ENCODE data around the gene OCA2.
"Not testable (repeated sequence)": the region's sequence is repeated elsewhere in the genome, so short reads cannot be mapped to it uniquely, and the experiment has no call there.

The OCA2 gene

GRCh38 chr15:28098766-28099554 lies at the start of gene OCA2:
Gene OCA2 (minus strand): TSS chr15:28099315. CDS start chr15:28081874, 17,441 bp downstream.
- DNase-seq (ENCODE audit: low read depth in 2 of 2), result no peak

DNA sequence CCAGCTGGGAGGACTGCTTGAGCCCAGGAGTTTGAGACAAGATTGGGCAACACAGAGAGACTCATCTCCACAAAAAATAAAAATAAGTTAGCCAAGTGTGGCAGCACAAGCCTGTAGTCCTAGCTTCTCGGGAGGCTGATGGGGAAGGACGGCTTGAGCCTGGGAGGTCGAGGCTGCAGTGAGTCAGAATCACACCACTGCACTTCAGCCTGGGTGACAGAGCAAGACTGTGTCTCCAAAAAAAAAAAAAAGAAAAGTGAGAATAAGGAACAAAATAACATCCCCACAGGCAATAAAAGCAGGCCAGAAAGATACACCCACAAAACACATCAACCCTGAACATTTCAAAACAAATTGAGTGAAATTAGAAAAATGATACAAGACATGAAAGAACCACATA lies 48.7 kb upstream of the OCA2 start:
- DNase-seq (ENCODE audit: low read depth in 2 of 2), result no peak

- DNase-seq (ENCODE audit: low read depth in 2 of 2), result not testable (repeated sequence)
Observed at GRCh38 chr15:28145419-28145818, 46.3 kb upstream of the OCA2 start.

DNA sequence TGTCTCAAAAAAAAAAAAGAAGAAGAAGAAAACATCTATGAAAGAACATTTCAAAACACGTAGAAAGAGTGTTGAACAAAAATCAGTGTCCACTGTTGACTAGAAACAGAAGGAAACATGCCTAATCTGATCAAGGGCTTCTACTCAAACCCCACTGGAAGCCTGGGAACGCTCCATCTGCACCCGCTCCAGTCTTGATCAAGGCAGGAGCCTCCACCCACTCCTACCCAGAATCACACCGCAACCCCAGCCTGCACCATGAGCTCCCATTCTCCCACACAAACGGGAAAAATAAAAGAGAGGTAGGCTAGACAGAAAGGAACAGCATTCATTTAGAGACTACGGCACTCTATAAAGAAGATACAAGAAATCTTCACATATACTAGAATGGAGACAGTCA lies 40.9 kb upstream of the OCA2 start:
- no peak for DNase-seq (ENCODE audit: low read depth in 2 of 2)

- not testable (repeated sequence) for DNase-seq (ENCODE audit: low read depth in 2 of 2)
Observed at GRCh38 chr15:28137408-28138039, 38.4 kb upstream of the OCA2 start.

- not testable (repeated sequence) for DNase-seq (ENCODE audit: low read depth in 2 of 2)
Observed at GRCh38 chr15:28136236-28136904, 37.3 kb upstream of the OCA2 start.

- no peak for DNase-seq (ENCODE audit: low read depth in 2 of 2)
Observed at GRCh38 chr15:28133281-28133680, 34.2 kb upstream of the OCA2 start.

DNA sequence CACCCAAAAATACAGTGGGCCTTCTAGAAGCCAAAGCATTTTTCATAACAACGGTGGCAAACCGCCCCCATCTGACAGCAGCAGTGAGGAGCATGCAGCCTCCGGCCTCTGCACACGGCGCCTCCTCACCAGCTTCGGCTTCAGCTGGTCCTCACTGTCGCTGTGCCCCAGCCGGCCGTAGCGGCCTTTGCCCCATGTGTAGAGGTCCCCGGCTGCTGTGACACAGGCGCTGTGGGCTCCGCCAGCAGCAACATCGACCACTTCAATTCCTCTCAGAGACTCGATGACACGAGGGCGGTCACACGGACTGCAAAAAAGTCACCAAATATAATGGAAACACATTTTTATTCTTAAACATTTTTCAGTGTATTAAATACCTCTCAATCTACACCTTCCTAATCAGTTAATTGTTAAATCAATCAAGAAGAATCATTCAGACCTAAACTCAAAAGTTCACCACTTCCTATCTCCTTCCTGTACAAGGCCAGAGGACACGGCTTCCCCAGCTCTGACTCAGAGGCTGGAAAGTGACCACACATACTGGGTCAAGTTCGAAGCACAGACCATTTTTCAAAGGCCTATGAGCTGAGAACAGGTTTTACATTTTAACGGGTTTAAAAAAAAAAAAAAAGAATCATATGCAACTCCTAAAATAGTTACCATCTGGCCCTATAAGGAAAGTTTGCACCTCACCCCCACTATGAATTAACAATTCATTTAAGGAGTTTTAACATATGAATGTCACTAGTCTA lies 33.6 kb upstream of the OCA2 start:
- DNase-seq (ENCODE audit: low read depth in 2 of 2), result no peak

DNA sequence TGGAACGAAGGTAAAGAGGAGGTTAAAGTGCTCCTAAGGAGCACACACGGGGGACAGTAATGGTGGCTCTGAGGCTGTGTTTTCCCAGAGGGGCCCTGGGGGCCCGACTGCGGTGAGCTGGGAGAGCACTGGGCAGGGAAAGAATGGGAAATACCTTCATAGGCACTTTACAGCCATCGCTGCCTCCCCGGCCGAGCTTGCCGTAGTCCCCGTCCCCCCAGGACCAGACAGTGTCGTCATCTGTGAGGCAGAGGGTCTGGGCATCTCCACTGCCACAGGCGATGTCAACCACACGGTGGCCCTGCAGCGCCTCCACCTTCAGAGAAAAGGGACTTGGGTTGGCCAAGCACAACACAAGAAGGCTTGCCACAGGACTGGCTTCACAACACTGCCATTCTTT lies 32.8 kb upstream of the OCA2 start:
- DNase-seq (ENCODE audit: low read depth in 2 of 2), result no peak

- DNase-seq (ENCODE audit: low read depth in 2 of 2), result no peak
Observed at GRCh38 chr15:28131400-28131799, 32.3 kb upstream of the OCA2 start.

DNA sequence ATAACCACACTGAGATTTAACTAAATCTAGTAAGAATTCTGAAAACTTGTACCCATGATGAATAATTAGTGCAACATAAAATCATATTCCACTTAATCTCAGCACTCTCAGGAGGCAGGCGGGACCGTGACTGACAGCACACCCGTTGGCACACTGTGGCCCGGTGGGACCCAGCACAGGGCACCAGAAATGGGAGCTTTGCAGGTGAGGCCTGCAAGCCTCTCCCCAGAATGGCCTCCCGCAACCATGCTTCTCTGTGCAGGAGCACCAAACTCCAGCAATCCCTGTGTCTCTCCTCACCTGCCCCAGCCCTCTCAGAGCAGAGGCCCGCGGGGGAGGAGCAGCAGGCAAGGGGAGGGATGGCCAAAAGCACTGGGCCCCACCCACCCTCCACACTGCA lies 31.5 kb upstream of the OCA2 start:
- DNase-seq (ENCODE audit: low read depth in 2 of 2), result no peak

- no peak for DNase-seq (ENCODE audit: low read depth in 2 of 2)
Observed at GRCh38 chr15:28129231-28129848, 30.2 kb upstream of the OCA2 start.

DNA sequence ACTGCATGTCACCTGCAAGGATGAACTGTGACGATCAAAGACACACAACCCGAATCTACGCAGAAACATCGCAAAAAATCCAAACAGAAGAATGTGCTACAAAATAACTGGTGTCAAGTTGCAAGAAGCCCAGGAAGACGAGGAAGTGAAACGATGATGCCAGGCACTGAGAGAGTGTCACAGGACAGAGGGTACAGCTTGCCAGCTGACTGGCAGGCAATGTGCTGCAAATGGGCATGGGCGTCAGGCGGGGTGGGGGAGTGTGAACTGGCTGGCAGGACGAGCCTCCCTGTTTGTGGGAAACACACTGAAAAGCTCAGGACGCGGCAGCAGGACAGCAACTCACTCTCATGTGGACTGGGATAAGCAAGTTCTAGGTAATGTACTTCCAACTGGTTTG lies 28.9 kb upstream of the OCA2 start:
- DNase-seq (ENCODE audit: low read depth in 2 of 2), result no peak

GRCh38 chr15:28127036-28127435 lies 27.9 kb upstream of the OCA2 start:
- DNase-seq (ENCODE audit: low read depth in 2 of 2), result no peak

DNA sequence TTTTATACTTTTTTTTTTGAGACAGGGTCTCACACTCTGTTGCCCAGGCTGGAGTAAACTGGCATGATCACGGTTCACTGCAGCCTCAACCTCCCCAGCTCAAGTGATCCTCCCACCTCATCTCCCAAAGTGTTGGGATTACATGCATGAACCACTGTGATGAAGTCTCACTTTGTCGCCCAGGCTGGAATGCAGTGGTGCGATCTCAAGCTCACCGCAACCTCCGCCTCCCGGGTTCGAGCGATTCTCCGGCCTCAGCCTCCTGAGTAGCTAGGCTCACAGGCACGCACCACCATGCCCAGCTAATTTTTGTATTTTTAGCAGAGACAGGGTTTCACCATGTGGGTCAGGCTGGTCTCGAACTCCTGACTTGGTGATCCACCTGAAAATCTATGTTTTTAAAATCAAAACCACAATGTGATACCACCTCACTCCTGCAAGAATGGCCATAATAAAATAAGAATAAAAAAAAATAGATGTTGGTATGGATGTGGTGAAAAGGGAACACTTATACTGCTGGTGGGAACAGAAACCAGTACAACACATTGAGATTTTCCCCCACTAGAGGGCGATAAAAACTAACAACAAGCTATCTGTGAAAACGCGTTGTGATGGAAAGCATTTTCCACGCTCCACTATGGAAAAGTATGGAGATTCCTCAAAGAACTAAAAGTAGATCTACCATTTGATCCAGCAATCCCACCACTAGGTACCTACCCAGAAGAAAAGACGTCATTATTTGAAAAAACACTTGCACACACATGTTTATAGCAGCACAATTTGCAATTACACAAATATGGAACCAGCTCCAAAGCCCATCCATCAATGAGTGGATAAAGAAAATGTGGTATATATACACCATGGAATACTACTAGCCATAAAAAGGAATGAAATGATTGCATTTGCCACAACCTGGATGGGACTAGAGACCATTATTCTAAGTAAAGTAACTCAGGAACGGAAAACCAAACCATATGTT lies 26.8 kb upstream of the OCA2 start:
- no peak for DNase-seq (ENCODE audit: low read depth in 2 of 2)

GRCh38 chr15:28124841-28125240 lies 25.7 kb upstream of the OCA2 start:
- no peak for DNase-seq (ENCODE audit: low read depth in 2 of 2)

- no peak for DNase-seq (ENCODE audit: low read depth in 2 of 2)
Observed at GRCh38 chr15:28123408-28124023, 24.4 kb upstream of the OCA2 start.

- DNase-seq (ENCODE audit: low read depth in 2 of 2), result no peak
Observed at GRCh38 chr15:28122038-28122949, 23.2 kb upstream of the OCA2 start.

DNA sequence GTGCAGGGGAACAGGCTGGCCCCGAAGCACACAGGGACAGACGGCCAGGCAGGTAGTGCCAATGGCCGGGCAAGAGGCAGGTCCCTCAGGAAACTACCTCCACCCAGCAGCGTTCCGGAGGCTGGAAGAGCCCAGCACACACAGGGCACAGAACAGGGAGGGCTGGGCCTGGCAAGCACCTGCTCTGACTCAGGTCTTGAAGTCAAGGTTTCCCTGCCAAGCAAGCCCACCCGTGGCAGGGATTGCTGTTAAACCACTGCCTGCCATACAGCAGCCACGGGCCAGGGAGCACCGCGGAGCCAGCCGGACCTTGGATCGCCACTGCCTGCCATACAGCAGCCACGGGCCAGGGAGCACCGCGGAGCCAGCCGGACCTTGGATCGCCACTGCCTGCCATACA lies 22.5 kb upstream of the OCA2 start:
- not testable (repeated sequence) for DNase-seq (ENCODE audit: low read depth in 2 of 2)
